CD14-positive monocyte (primary cell): ENCODE data around the gene KSR2. TPM values are rescaled to one million over a fixed set of nuclear protein-coding genes. Genes with fewer than 3 reads are reported as not detected.

Source experiments
- DNase-seq, 3 donors: peaks; one replicate each; pipeline ENCODE4 v3.0.0-alpha.2; 2011 to 2022
- H2AFZ ChIP-seq: 2 replicates; pipeline ENCODE4 v1.6.0; 2012; ENCODE audit warnings: mild to moderate bottlenecking, low read depth, low read length, inconsistent platforms; ENCODE audit not compliant: insufficient read depth, poor library complexity, severe bottlenecking
- H3K27ac ChIP-seq, 2 donors: 1 replicate in 1 of 2; 2 replicates in 1 of 2; pipeline ENCODE4 v1.5.1; 2012 to 2013; ENCODE audit warnings: low read length in 2 of 2, control low read depth in 1 of 2, inconsistent platforms in 1 of 2, low read depth in 1 of 2, mild to moderate bottlenecking in 1 of 2
- H3K27me3 ChIP-seq, 2 donors: one replicate each; pipeline versions ENCODE4 v1.6.0 to v1.6.1; 2011 to 2013; ENCODE audit warnings: low read length in 2 of 2; ENCODE audit not compliant: control insufficient read depth in 2 of 2, insufficient read depth in 2 of 2
- H3K36me3 ChIP-seq, 2 donors: replicated peaks in 1 of 2; 1 replicate in 1 of 2; 2 replicates in 1 of 2; pipeline versions ENCODE4 v1.5.1 to v1.6.1; 2012 to 2013; ENCODE audit warnings: low read length in 2 of 2, control low read depth in 1 of 2, inconsistent platforms in 1 of 2, mild to moderate bottlenecking in 1 of 2; ENCODE audit not compliant: insufficient read depth in 2 of 2, control insufficient read depth in 1 of 2
- H3K4me1 ChIP-seq, 2 donors: 1 replicate in 1 of 2; 2 replicates in 1 of 2; pipeline versions ENCODE4 v1.5.1 to v1.6.1; 2012 to 2013; ENCODE audit warnings: low read length in 2 of 2, control low read depth in 1 of 2, inconsistent platforms in 1 of 2, mild to moderate bottlenecking in 1 of 2, moderate library complexity in 1 of 2; ENCODE audit not compliant: insufficient read depth in 2 of 2, control insufficient read depth in 1 of 2
- H3K4me2 ChIP-seq: replicated peaks from 2 replicates; pipeline ENCODE3; 2012; ENCODE audit warnings: low read length, moderate library complexity, mild to moderate bottlenecking; ENCODE audit not compliant: poor library complexity, severe bottlenecking; ENCODE audit errors: extremely low read depth
- H3K4me3 ChIP-seq, 3 experiments: fragments of 200-600 bp in 1 of 3; sonication (generic) in 1 of 3; replicated peaks in 1 of 3; 1 replicate in 2 of 3; 2 replicates in 1 of 3; pipeline ENCODE4 v1.5.1; 2011 to 2013; ENCODE audit warnings: low read length in 3 of 3, mild to moderate bottlenecking in 3 of 3, control low read depth in 2 of 3, low read depth in 2 of 3, inconsistent platforms in 1 of 3, moderate library complexity in 1 of 3
- H3K79me2 ChIP-seq: 2 replicates; pipeline ENCODE4 v1.6.0; 2012; ENCODE audit warnings: mild to moderate bottlenecking, control low read depth, inconsistent platforms, low read length, moderate library complexity; ENCODE audit not compliant: insufficient read depth
- H3K9ac ChIP-seq: 2 replicates; pipeline ENCODE4 v1.6.0; 2017; ENCODE audit warnings: low read length, mild to moderate bottlenecking; ENCODE audit not compliant: insufficient read depth, poor library complexity, severe bottlenecking
- H3K9me3 ChIP-seq, 2 donors: replicated peaks in 1 of 2; 1 replicate in 1 of 2; 2 replicates in 1 of 2; pipeline versions ENCODE4 v1.5.1 to v1.6.1; 2012 to 2013; ENCODE audit warnings: low read length in 2 of 2, control low read depth in 1 of 2; ENCODE audit not compliant: control insufficient read depth in 1 of 2, insufficient read depth in 1 of 2
- H4K20me1 ChIP-seq: 2 replicates; pipeline ENCODE4 v1.6.0; 2012; ENCODE audit warnings: mild to moderate bottlenecking, low read length, control low read depth, moderate library complexity; ENCODE audit not compliant: insufficient read depth
- H3K27ac Mint-ChIP-seq, 7 donors: one replicate each; pipeline ENCODE4 v1.8.0; 2020; ENCODE audit warnings: mild to moderate bottlenecking in 7 of 7, mixed read lengths in 7 of 7, moderate library complexity in 6 of 7, inconsistent platforms in 2 of 7
- H3K27me3 Mint-ChIP-seq, 3 donors: one replicate each; pipeline ENCODE4 v1.8.0; 2021 to 2022; ENCODE audit warnings: low read depth in 3 of 3, mild to moderate bottlenecking in 3 of 3, mixed read lengths in 3 of 3, moderate library complexity in 3 of 3, inconsistent platforms in 1 of 3
- H3K36me3 Mint-ChIP-seq, 2 donors: one replicate each; pipeline ENCODE4 v1.8.0; 2020; ENCODE audit warnings: mixed read lengths in 2 of 2, inconsistent platforms in 1 of 2, mild to moderate bottlenecking in 1 of 2
- H3K4me1 Mint-ChIP-seq: one replicate; pipeline ENCODE4 v1.8.0; 2020; ENCODE audit warnings: mild to moderate bottlenecking, mixed read lengths
- H3K4me3 Mint-ChIP-seq, 2 donors: one replicate each; pipeline ENCODE4 v1.8.0; 2020; ENCODE audit warnings: mild to moderate bottlenecking in 2 of 2, mixed read lengths in 2 of 2, moderate library complexity in 1 of 2
- H3K9me3 Mint-ChIP-seq, 7 donors: one replicate each; pipeline ENCODE4 v1.8.0; 2020 to 2022; ENCODE audit warnings: mixed read lengths in 7 of 7, mild to moderate bottlenecking in 6 of 7, moderate library complexity in 6 of 7, inconsistent platforms in 2 of 7
- WGBS: methylation state at CpG from one replicate; pipeline ENCODE4 v1.1.5; 2013; ENCODE audit warnings: missing lambda C conversion rate; ENCODE audit not compliant: insufficient coverage; 5-methylcytosine and 5-hydroxymethylcytosine counted together
- intact Hi-C, 2 donors: fragments of 100-400 bp; cut with micrococcal nuclease; formaldehyde crosslinking; loops; one replicate each; pipeline versions ENCODE4 v1.15.0 to v1.15.1; 2023
- polyA plus RNA-seq, 3 donors: library from polyadenylated mRNA; depleted of rRNA in 1 of 3; unstranded in 2 of 3; stranded (reverse) in 1 of 3; fragments of 300-500 nt in 2 of 3; fragments of >200 nt in 1 of 3; fragmentation: Illumina TruSeq in 2 of 3; gene quantifications; 1 replicate in 2 of 3; 2 replicates in 1 of 3; pipeline ENCODE4 v1.2.3, GENCODE V29; 2012 to 2021
- TF ChIP-seq, protein P1 (sequence below): fragments of 200-600 bp; IDR thresholded peaks from one replicate; pipeline ENCODE4 v1.8.0; 2022; ENCODE audit warnings: antibody characterized with exemption, mild to moderate bottlenecking

Gene KSR2
- polyA plus RNA-seq, 3 donors = not detected

- no peak for DNase-seq
- 57% methylated on average over 2 of the region's 5 CpGs for WGBS
- no peaks in the 10 kb centered on the region for H3K4me1 ChIP-seq
- Mint-ChIP-seq H3K4me1 (no peaks in the 10 kb centered on the region), H3K4me3 (no peak overlapping the region), H3K27ac (no peak overlapping the region), H3K36me3 (no peaks in the 10 kb centered on the region), H3K9me3 (peaks cover 2 to 13% (median 10%) of the 10 kb centered on the region in 7 donors), H3K27me3 (peaks cover 6 to 8% (median 7%) of the 10 kb centered on the region in 3 donors)
- H3K36me3 ChIP-seq = no peaks in the 10 kb centered on the region
- H3K9me3 ChIP-seq = no peaks in the 10 kb centered on the region
- intact Hi-C loops = no loop called here
- no peak overlapping the region for H3K4me3 ChIP-seq
- no peaks in the 10 kb centered on the region for H4K20me1 ChIP-seq
- H3K27ac ChIP-seq = no peak overlapping the region
- TF ChIP-seq, protein P1, sequence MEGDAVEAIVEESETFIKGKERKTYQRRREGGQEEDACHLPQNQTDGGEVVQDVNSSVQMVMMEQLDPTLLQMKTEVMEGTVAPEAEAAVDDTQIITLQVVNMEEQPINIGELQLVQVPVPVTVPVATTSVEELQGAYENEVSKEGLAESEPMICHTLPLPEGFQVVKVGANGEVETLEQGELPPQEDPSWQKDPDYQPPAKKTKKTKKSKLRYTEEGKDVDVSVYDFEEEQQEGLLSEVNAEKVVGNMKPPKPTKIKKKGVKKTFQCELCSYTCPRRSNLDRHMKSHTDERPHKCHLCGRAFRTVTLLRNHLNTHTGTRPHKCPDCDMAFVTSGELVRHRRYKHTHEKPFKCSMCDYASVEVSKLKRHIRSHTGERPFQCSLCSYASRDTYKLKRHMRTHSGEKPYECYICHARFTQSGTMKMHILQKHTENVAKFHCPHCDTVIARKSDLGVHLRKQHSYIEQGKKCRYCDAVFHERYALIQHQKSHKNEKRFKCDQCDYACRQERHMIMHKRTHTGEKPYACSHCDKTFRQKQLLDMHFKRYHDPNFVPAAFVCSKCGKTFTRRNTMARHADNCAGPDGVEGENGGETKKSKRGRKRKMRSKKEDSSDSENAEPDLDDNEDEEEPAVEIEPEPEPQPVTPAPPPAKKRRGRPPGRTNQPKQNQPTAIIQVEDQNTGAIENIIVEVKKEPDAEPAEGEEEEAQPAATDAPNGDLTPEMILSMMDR = no peak
- H2AFZ ChIP-seq = no peak overlapping the region
- H3K79me2 ChIP-seq = no peaks in the 10 kb centered on the region
- no peaks in the 10 kb centered on the region for H3K27me3 ChIP-seq
- no peak overlapping the region for H3K4me2 ChIP-seq
- no peak overlapping the region for H3K9ac ChIP-seq
Measured at GRCh38 chr12:117450209-117450608, 518.6 kb downstream of the KSR2 start.

DNA sequence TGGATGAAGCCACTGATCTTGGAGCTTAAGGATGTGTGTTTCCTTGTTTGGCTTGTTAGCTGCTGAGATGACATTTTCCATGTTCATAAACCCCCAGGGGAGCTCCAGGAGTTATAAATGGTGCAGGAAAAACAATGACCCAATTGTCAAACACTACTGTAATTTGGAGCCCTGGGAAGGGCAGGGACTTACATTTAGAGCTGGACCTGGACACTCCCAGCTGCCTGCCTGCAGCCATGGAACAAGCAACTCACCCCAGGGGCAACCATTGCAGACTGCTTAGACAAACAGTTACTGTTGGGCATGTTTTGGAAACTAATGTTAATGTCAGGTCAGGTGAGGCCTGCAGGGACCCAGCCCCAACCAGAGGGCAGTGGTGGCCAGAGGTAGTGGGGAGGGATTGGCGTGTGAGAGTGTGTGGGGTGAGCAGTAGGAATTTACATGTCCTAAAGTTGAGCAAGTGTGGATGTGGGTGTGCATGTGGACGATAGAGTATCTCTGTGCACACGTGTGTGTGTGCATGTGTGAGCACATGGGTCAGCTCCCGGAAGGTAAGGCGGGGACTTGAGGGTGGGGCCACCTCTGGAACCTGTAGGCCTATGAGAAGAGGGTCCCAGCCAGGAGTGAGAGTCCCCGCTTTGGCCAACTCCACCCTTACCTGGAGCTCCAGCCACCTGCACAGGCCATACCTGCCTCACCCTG lies 521.0 kb downstream of the KSR2 start:
- intact Hi-C loops = no loop called here
- no peaks in the 10 kb centered on the region for H3K36me3 ChIP-seq
- H3K36me3 Mint-ChIP-seq = no peaks in the 10 kb centered on the region
- H3K4me1 ChIP-seq = no peaks in the 10 kb centered on the region
- H3K27ac Mint-ChIP-seq = peak overlapping the region in 1 of 7 donors; percentile 7
- no peak overlapping the region for H3K4me3 Mint-ChIP-seq
- H3K27ac ChIP-seq = no peak overlapping the region
- H4K20me1 ChIP-seq = no peaks in the 10 kb centered on the region
- H3K4me3 ChIP-seq = no peak overlapping the region
- H3K9me3 ChIP-seq = no peaks in the 10 kb centered on the region
- no peaks in the 10 kb centered on the region for H3K79me2 ChIP-seq
- H2AFZ ChIP-seq = no peak overlapping the region
- H3K27me3 Mint-ChIP-seq = peaks cover 5 to 10% (median 7%) of the 10 kb centered on the region in 3 donors
- peaks cover 2 to 10% (median 6%) of the 10 kb centered on the region in 7 donors for H3K9me3 Mint-ChIP-seq
- no peaks in the 10 kb centered on the region for H3K27me3 ChIP-seq
- TF ChIP-seq, protein P1 = no peak
- DNase-seq = no peak
- H3K9ac ChIP-seq = no peak overlapping the region
- WGBS = 87% methylated on average over 4 of the region's 6 CpGs
- no peak overlapping the region for H3K4me2 ChIP-seq
- H3K4me1 Mint-ChIP-seq = peaks cover 3% of the 10 kb centered on the region
